Transverse colon (tissue), 4 donors: ENCODE results near the gene CABP4.

Experiments
- POLR2A ChIP-seq: fragments of 450-650 bp; IDR thresholded peaks from one replicate; pipeline ENCODE4 v1.6.1; 2016; ENCODE audit warnings: antibody characterized with exemption, mild to moderate bottlenecking, moderate library complexity
- POLR2AphosphoS5 ChIP-seq, 3 donors: sonication (generic); formaldehyde crosslinking; IDR thresholded peaks; one replicate each; pipeline ENCODE4 v1.6.1; 2016; ENCODE audit warnings: antibody characterized with exemption in 3 of 3
- TF ChIP-seq, protein P1 (sequence below), 5 experiments: fragments of 200-600 bp in 3 of 5; fragments of 450-650 bp in 2 of 5; sonication (generic) in 3 of 5; IDR thresholded peaks; 1 replicate in 2 of 5; 2 replicates in 3 of 5; pipeline ENCODE4 v1.5.1; 2016 to 2017; ENCODE audit warnings: antibody characterized with exemption in 5 of 5, inconsistent platforms in 3 of 5, mild to moderate bottlenecking in 2 of 5, moderate library complexity in 1 of 5

DNA sequence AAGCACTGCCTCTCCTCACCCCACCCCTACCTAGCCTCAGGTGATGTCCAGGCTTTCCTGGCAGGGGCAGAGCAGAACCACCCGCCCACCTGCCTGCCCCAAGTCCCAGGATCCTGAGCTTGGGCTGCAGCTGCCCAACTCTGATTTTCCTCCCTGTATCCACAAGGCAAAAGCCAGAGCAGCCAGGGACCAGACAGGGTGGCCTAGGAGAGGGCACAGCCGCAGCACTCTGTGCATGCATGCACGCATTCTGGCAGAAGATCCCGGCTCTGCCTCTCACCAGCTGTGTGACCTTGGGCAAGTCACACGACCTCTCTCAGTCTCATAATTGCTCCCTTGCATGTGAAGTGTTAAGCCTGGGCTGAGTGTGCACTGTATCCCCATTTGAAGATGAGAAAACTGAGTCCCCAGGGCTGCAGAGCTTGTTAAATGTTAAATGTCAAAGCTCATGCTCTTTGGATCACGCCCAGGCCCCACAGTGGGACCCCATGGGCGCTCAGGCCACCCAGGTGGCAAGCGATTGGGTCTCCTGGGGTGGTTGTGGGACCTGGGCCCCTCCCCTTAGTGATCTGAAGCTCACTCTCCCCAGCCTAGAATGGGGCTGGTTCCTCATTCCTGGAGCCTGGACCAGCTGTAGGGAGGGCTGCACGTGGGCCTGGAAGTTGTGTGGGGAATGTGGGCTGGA is 42.5 kb upstream of the CABP4 start:
- TF ChIP-seq, protein P1, sequence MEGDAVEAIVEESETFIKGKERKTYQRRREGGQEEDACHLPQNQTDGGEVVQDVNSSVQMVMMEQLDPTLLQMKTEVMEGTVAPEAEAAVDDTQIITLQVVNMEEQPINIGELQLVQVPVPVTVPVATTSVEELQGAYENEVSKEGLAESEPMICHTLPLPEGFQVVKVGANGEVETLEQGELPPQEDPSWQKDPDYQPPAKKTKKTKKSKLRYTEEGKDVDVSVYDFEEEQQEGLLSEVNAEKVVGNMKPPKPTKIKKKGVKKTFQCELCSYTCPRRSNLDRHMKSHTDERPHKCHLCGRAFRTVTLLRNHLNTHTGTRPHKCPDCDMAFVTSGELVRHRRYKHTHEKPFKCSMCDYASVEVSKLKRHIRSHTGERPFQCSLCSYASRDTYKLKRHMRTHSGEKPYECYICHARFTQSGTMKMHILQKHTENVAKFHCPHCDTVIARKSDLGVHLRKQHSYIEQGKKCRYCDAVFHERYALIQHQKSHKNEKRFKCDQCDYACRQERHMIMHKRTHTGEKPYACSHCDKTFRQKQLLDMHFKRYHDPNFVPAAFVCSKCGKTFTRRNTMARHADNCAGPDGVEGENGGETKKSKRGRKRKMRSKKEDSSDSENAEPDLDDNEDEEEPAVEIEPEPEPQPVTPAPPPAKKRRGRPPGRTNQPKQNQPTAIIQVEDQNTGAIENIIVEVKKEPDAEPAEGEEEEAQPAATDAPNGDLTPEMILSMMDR (IDR thresholded peaks at IDR 0.05), result no peak
- TF ChIP-seq POLR2A (no peak), POLR2AphosphoS5 (IDR thresholded peaks at IDR 0.05) (no peak)
